ENCODE results near the gene NR3C1. TPM values are rescaled to one million over a fixed set of nuclear protein-coding genes. Genes with fewer than 3 reads are reported as not detected.

The NR3C1 gene
- total and polyA plus RNA-seq, 2 of the 4 experiments (the other 2 are of a cell fraction): 13.7 to 77.4 TPM

DNA sequence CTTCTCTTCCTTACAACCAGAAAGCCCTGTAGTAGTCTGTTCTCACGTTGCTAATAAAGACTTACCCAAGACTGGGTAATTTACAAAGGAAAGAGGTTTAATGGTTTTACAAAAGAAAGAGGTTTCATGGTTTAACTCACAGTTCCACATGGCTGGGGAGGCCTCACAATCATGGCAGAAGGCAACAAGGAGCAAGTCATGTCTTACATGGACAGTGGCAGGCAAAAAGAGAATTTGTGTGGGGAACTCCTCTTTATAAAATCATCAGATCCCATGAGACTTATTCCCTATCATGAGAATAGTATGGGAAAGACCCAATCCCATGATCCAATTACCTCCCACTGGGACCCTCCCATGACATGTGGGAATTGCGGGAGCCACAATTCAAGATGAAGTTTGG, 164.9 kb downstream of the NR3C1 start:
- TF ChIP-seq CHD1 (IDR thresholded peaks at IDR 0.05; ENCODE audit: low read depth, low read length): no peak
- TF ChIP-seq RFX5 (IDR thresholded peaks at IDR 0.05; ENCODE audit: low read depth, low read length): no peak
- no peak for TF ChIP-seq BHLHE40 (IDR thresholded peaks at IDR 0.05; ENCODE audit: low read depth, low read length)
- no peak for TF ChIP-seq MAZ (IDR thresholded peaks at IDR 0.05; ENCODE audit: borderline replicate concordance, low read depth, low read length)
- TF ChIP-seq ELK1 (IDR thresholded peaks at IDR 0.05; ENCODE audit: borderline replicate concordance, low read depth, low read length): no peak
- TF ChIP-seq RCOR1 (IDR thresholded peaks at IDR 0.05; ENCODE audit: insufficient replicate concordance, low read length): no peak
- TF ChIP-seq NFE2L2 (IDR thresholded peaks at IDR 0.05; ENCODE audit: low read depth, low read length): no peak
- TF ChIP-seq SMC3 (IDR thresholded peaks at IDR 0.05; ENCODE audit: low read depth, low read length): no peak
- TF ChIP-seq MXI1 (IDR thresholded peaks at IDR 0.05; ENCODE audit: borderline replicate concordance, low read depth, low read length): no peak
- no peak for TF ChIP-seq RAD21 (IDR thresholded peaks at IDR 0.05; ENCODE audit: low read length)
- TF ChIP-seq MAFK (IDR thresholded peaks at IDR 0.05; ENCODE audit: low read depth, low read length): no peak
- TF ChIP-seq USF2 (IDR thresholded peaks at IDR 0.05; ENCODE audit: low read depth, low read length): no peak
- no peak for TF ChIP-seq POLR2A (IDR thresholded peaks at IDR 0.05; ENCODE audit: low read depth, low read length)
- no peak for TF ChIP-seq FOS (IDR thresholded peaks at IDR 0.05; ENCODE audit: low read depth, low read length)
- TF ChIP-seq CTCF (conservative IDR thresholded peaks at IDR 0.05; ENCODE audit: low read depth, low read length): no peak
- no peak for TF ChIP-seq CEBPB (IDR thresholded peaks at IDR 0.05; ENCODE audit: low read depth, low read length)

More for the DNA sequence above, 164.9 kb downstream of the NR3C1 start:
- no peak overlapping the region for H4K5ac ChIP-seq (ENCODE audit: low read depth, low read length)
- peak overlapping the region; percentile 55; the same call in 1 of the 2 replicates for H2BK20ac ChIP-seq (ENCODE audit: low read depth, low read length)
- H3K9me3 ChIP-seq (ENCODE audit: control insufficient read depth, insufficient read depth, low read length): no peaks in the 10 kb centered on the region
- ChIA-PET POLR2A (ENCODE audit: unreplicated experiment) (interaction anchor here (0.6 kb wide), 1 partner anchor 137 kb away, joined by 3 read pairs; no protein-coding TSS in a partner anchor), CTCF (no interaction called here)
- H3K9ac ChIP-seq (ENCODE audit: low read depth, low read length): no peak overlapping the region
- no peak for DNase-seq
- no peak overlapping the region for H3K18ac ChIP-seq (ENCODE audit: low read depth, low read length)
- in situ Hi-C loops (cut with MboI; ENCODE audit: low sequenced_read_pairs): no loop called here
- H2AK9ac ChIP-seq (replicated peaks; ENCODE audit: low read depth, low read length, poor library complexity): no peak overlapping the region
- no peak overlapping the region for H3K27ac ChIP-seq (ENCODE audit: insufficient read depth, low read length)
- no peak overlapping the region for H3K14ac ChIP-seq (replicated peaks; ENCODE audit: low read depth, low read length)
- no peak overlapping the region; the same call in 1 of the 2 replicates for H3K4ac ChIP-seq (ENCODE audit: low read depth, low read length)
- no peak overlapping the region for H3K23ac ChIP-seq (ENCODE audit: low read depth, low read length)
- H4K91ac ChIP-seq (ENCODE audit: insufficient read depth, low read depth, low read length): no peak overlapping the region
- H3K36me3 ChIP-seq (ENCODE audit: control insufficient read depth, insufficient read depth, low read length): no peaks in the 10 kb centered on the region
- dilution Hi-C loops (cut with HindIII; ENCODE audit: low sequenced_read_pairs, unreplicated experiment): no loop called here
- H2BK15ac ChIP-seq (ENCODE audit: low read depth, low read length): 0 out of 3 replicates have a peak overlapping the region, but pooled peaks have one; percentile 45
- no peak overlapping the region for H3K4me2 ChIP-seq (ENCODE audit: low read depth, low read length)
- H2AFZ ChIP-seq (replicated peaks; ENCODE audit: low read length, poor library complexity): no peak overlapping the region
- intact Hi-C loops (cut with micrococcal nuclease): no loop called here
- BruUV-seq (replicated peaks): no TSS peak
- no peak overlapping the region for H2BK5ac ChIP-seq (ENCODE audit: low read depth, low read length, poor library complexity, severe bottlenecking)
- H4K20me1 ChIP-seq (ENCODE audit: insufficient read depth, low read length): no peaks in the 10 kb centered on the region
- peaks cover 19% of the 10 kb centered on the region for H3K9me1 ChIP-seq (ENCODE audit: insufficient read depth, low read length)
- H2AK5ac ChIP-seq (ENCODE audit: low read depth, low read length): no peak overlapping the region
- no peak overlapping the region for H3K4me3 ChIP-seq (ENCODE audit: insufficient read depth, low read depth, low read length)
- WGBS, 2 experiments (ENCODE audit: extremely low coverage in 2 of 2, insufficient read length in 1 of 2): no CpG with 5 or more reads among the region's 2 CpGs
- H3K4me1 ChIP-seq (ENCODE audit: control insufficient read depth, insufficient read depth, low read length): peaks cover 23% of the 10 kb centered on the region
- peaks cover 0 to 6% of the 10 kb centered on the region in 2 experiments; a peak in 1 of 4 replicates for H3K79me1 ChIP-seq (ENCODE audit: low read depth in 1 of 2, low read length in 2 of 2)
- H3K56ac ChIP-seq (ENCODE audit: extremely low read depth, insufficient read depth, low read length): no peak overlapping the region
- peak overlapping the region; percentile 60; the same call in 1 of the 2 replicates for H2BK120ac ChIP-seq (ENCODE audit: low read depth, low read length)
- ATAC-seq (ENCODE audit: low read depth): no peak
- no peaks in the 10 kb centered on the region for H3K27me3 ChIP-seq (ENCODE audit: control insufficient read depth, insufficient read depth, low read length)
- H4K8ac ChIP-seq (ENCODE audit: low read depth in 2 of 2, low read length in 2 of 2): no peak overlapping the region
